HG03558 (cell line): Measurements from ENCODE around the gene PRR23C.
"Not testable (repeated sequence)": the region's sequence is repeated elsewhere in the genome, so short reads cannot be mapped to it uniquely, and the experiment has no call there.

Source experiments
- ATAC-seq: cut with Tn5 transposase; IDR thresholded peaks from one replicate; pipeline ENCODE4 v1.9.1; 2021; ENCODE audit warnings: moderate number of reproducible peaks; ENCODE audit not compliant: unreplicated experiment; ENCODE audit errors: extremely low read depth

PRR23C gene

GRCh38 chr3:139044366-139045210, at the start of gene PRR23C:
TSS of gene PRR23C (minus strand) at chr3:139044892. CDS start at chr3:139044620, 272 bp downstream.
- no peak for ATAC-seq

GRCh38 chr3:139093840-139094239, 49.1 kb upstream of the PRR23C start:
- ATAC-seq = no peak

GRCh38 chr3:139088462-139089324, 44.0 kb upstream of the PRR23C start:
- no peak for ATAC-seq

- ATAC-seq = no peak
Observed at GRCh38 chr3:139087621-139088020, 42.9 kb upstream of the PRR23C start.

DNA sequence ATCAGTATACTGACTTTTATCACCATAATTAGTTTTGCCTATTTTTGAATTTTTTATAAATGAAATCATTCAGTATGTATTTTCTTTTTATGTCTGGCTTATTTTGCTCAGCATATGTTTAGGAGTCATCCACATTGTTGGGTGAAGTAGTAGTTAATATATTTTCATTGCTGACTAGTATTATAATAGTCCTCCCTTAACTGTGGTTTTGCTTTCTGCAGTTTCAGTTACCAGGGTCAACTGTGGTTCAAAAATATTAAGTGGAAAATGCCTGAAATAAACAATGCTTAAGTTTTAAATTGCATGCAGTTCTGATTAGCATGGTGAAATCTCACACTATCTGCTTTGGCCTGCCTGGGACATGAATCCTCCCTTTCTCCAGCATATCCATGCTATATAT, 39.5 kb upstream of the PRR23C start:
- ATAC-seq = no peak

GRCh38 chr3:139074565-139075115, 29.9 kb upstream of the PRR23C start:
- no peak for ATAC-seq

- no peak for ATAC-seq
Observed at GRCh38 chr3:139062918-139063317, 18.2 kb upstream of the PRR23C start.

- ATAC-seq = no peak
Observed at GRCh38 chr3:139052802-139053600, 8.3 kb upstream of the PRR23C start.

DNA sequence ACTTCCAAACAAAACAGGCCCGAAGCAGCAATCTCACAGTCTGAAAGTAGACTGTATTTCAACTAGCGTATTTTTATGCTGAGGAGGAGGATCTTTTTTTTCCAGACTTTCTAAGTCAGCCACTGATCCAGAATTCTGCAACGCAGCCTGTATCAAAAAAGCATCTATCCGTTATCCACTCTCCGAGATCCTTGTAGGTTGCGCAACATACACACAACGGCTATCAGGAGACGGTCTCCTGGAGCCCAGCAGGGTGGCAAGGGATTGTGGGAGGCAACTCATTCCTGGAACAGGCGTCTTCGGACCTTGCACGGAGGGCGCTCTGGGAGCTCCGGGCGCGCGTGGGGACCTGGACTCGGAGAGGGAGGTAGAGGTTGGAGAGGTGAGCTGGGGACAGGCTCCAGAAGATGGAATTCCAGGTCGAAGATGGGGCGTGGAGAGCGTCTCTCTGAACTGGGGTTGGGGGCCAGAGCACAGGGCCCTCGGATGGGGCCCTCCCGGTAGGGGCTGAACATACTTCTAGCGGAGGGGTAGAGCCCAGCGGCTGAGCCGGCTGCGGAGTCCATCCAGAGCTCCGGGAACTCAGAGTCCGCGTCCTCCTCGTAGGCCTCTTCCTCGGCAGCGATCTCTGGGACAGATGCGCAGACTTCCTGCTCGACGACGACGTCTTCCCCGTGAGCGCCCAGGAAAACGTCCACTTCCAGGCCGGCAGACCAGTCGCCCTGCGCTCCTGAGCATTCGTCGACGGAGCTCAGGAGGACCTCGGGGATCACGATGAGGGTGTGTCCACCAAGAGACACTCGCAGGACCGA, 932 bp downstream of the PRR23C start:
- ATAC-seq = no peak

- no peak for ATAC-seq
Observed at GRCh38 chr3:139037478-139037877, 7.2 kb downstream of the PRR23C start.

GRCh38 chr3:139032326-139033002, 12.2 kb downstream of the PRR23C start:
- ATAC-seq = no peak

DNA sequence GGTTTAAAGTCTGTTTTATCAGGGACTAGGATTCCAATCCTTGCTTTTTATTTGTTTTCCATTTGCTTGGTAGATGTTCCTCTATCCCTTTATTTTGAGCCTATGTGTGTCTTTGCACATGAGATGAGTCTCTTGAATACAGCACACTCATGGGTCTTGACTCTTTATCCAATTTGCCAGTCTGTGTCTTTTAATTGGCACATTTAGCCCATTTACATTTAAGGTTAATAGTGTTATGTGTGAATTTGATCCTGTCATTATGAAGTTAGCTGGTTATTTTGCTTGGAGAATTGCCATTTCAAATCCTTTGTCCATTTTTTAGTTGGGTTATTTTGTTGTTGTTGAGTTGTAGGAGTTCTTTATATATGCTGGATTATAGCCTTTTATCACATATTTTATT, 14.1 kb downstream of the PRR23C start:
- ATAC-seq = not testable (repeated sequence)

DNA sequence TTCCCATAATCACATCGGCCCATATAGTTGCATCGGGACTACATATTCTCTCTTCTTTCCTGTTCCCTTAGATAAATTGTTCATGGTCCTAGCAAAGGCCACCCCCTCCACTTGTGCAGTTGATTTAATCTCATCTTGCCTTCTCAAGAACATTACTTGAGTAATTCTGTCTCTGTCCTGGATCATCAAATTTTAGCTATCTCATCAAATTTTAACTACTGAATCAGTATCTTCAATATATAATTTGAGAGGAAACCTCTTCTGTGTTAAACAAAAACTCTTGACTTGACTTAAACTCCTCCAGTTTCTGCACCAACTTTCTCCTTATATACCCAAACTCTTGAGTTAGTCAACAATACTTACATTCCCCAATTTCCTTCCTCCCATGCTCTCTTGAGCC, 19.7 kb downstream of the PRR23C start:
- no peak for ATAC-seq

DNA sequence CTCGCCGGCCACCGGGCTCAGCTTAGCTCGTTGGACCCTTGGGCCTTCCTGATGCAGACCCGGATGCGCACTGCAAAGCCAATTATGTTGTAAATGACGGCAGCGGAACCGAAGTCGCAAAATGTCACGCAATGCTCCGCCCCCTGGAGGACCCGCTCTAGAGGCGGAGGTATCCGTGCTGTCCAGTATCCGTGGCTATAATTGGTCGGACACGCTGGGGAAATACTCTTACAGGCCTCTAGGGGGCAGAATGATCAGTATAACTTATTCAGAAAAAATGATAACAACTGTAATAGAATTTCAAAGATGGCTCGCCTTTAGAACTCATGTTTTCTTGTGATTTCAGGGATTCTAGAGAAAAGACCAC, 23.8 kb downstream of the PRR23C start, which contains the start of gene PRR23B:
PRR23B (minus strand) TSS at position 59 of the 367 bp plus-strand sequence. CDS start 265 bp downstream, outside the sequence.
- ATAC-seq = no peak

- ATAC-seq = no peak
Observed at GRCh38 chr3:139020036-139020867, 24.4 kb downstream of the PRR23C start.

- no peak for ATAC-seq
Observed at GRCh38 chr3:139016430-139017048, 28.2 kb downstream of the PRR23C start.

DNA sequence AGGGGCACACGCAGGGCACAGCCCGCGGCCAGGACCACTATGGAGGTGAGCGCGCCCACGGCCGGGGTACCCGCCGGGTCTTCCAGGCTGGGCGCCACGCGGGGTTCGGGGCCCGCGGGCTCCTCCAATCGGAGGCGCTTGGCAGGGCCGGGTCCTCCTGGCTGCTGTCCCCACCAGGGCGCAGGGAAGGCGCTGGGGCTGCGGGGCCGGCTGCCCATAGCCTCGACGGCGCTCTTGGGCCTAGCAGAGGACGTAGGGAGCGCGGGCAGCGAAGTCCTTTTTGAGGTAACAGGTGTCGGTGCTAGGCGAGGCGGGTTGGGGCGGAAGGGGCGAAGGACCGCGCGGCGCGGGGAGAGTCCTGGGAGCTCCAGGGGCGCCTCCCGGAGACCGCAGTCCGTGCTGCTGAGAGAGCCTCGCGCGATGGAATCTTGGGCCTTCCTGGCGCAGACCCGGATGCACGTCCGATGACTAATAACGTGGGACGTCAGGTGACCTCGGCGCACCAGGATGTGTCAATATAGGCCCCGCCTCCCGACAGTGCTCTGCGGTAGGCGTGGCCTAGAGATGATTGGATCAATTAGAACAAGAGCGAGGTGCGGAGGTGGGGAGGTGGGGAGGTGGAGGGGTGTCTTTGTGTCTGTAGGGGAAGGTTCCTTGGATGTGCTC, 38.5 kb downstream of the PRR23C start, which contains the start of gene PRR23A:
PRR23A (minus strand) TSS at position 218 of the 666 bp plus-strand sequence; CDS start at position 218, 0 bp downstream.
- ATAC-seq = no peak
